GM12873 (cell line): ENCODE data around the gene TAC3.

Experiments used
- TF ChIP-seq, protein P1 (sequence below): IDR thresholded peaks from 2 replicates; pipeline ENCODE4 v1.5.1; 2012; ENCODE audit warnings: low read depth, mild to moderate bottlenecking, moderate library complexity, low read length, control low read depth; ENCODE audit not compliant: insufficient read depth; ENCODE audit errors: missing control alignments

The TAC3 gene

GRCh38 chr12:57016348-57016747 lies at the start of gene TAC3:
TSS of gene TAC3 (minus strand) at chr12:57016529. CDS start at chr12:57015797, 732 bp downstream.
- TF ChIP-seq, protein P1, sequence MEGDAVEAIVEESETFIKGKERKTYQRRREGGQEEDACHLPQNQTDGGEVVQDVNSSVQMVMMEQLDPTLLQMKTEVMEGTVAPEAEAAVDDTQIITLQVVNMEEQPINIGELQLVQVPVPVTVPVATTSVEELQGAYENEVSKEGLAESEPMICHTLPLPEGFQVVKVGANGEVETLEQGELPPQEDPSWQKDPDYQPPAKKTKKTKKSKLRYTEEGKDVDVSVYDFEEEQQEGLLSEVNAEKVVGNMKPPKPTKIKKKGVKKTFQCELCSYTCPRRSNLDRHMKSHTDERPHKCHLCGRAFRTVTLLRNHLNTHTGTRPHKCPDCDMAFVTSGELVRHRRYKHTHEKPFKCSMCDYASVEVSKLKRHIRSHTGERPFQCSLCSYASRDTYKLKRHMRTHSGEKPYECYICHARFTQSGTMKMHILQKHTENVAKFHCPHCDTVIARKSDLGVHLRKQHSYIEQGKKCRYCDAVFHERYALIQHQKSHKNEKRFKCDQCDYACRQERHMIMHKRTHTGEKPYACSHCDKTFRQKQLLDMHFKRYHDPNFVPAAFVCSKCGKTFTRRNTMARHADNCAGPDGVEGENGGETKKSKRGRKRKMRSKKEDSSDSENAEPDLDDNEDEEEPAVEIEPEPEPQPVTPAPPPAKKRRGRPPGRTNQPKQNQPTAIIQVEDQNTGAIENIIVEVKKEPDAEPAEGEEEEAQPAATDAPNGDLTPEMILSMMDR, result no peak

DNA sequence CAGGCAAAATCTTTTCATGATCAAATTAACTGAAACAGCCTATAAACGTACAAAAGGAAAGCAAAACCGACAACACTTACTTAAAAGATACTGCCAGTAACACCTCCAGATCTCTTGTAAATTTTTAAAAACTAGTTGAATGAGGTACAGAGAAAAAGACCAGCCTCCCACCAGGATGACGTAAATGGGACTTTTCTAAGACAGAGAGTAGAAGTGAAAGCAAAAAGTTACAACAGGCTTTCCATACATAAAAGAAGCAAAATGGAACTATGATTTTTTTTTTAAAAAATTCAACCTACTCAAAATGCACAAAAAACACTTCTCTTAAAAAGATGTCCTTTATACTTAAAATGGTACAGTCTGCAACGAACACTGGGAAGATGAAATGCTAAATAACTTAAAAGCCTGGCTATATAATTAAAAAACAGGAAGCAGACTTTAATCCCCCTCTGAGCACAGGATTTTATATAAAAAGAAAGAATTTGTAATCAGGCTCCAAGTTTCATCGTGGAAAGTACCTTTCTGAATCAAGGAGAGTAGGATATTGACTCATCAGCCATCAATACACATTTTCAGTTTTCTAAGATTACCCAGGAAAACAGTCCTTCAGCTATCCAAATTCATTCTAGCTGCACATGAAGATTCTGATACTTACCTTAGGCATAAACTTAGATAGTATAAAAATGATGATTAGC lies 47.8 kb upstream of the TAC3 start:
- TF ChIP-seq, protein P1, result no peak

DNA sequence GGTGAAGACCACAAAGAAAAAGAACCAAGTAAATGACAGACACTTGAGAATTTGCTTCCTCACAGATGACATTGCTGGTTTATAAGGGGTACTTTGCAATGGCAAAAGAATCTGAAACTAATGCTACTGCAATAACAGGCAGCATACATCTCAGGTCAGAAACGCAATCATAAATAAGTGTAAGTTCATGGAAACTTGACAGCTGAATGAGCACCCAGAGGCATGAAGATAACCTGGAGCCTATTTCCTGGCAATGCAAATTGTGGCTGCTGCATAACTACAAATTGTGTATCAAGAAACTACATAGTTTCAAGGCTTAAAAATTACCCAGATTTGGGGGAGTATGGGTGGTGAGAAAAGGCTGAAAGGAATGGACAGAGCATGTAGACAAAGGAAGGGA lies 42.1 kb upstream of the TAC3 start:
- TF ChIP-seq, protein P1, result no peak

GRCh38 chr12:57057067-57057751 lies 40.9 kb upstream of the TAC3 start:
- TF ChIP-seq, protein P1, result no peak

- TF ChIP-seq, protein P1, result no peak
These were observed 39.5 kb upstream of the TAC3 start for GRCh38 chr12:57055824-57056223.

GRCh38 chr12:57051011-57051410 lies 34.7 kb upstream of the TAC3 start:
- TF ChIP-seq, protein P1, result no peak

- TF ChIP-seq, protein P1, result no peak
These were observed 33.6 kb upstream of the TAC3 start, which contains the start of gene MYO1A for GRCh38 chr12:57049890-57050289. TSS of gene MYO1A (minus strand) at chr12:57050129. CDS start at chr12:57048323, 1,806 bp downstream.
